Activated CD4-positive, alpha-beta memory T cell treated with anti-CD3 and anti-CD28 coated beads, Interleukin-2, amount 10 ng/mL, durations not matched to agents 7 days and 5 days (primary cell): ENCODE data around the gene MTUS2. TPM values are rescaled to one million over a fixed set of nuclear protein-coding genes. Genes with fewer than 3 reads are reported as not detected.

ENCODE experiments used
- CTCF ChIA-PET: fragments of 350-600 bp; sonication (Branson Sonifier 250); formaldehyde crosslinking; loops from one replicate; lab custom pipeline; 2021; ENCODE audit warnings: antibody characterized with exemption, inconsistent platforms; lab: Charles Lee
- POLR2A ChIA-PET: fragments of 350-600 bp; sonication (Branson Sonifier 250); formaldehyde crosslinking; loops from one replicate; lab custom pipeline; 2021; ENCODE audit warnings: antibody characterized with exemption; lab: Charles Lee
- DNase-seq: peaks from one replicate; pipeline ENCODE4 v3.0.0-alpha.2; 2020
- H3K27ac Mint-ChIP-seq: one replicate; pipeline ENCODE4 v1.8.0; 2021; ENCODE audit warnings: mild to moderate bottlenecking, mixed read lengths
- H3K27me3 Mint-ChIP-seq: one replicate; pipeline ENCODE4 v1.8.0; 2021; ENCODE audit warnings: mixed read lengths
- H3K36me3 Mint-ChIP-seq: one replicate; pipeline ENCODE4 v1.8.0; 2021; ENCODE audit warnings: low read depth, mixed read lengths
- H3K4me1 Mint-ChIP-seq: one replicate; pipeline ENCODE4 v1.8.0; 2021; ENCODE audit warnings: mixed read lengths
- H3K4me3 Mint-ChIP-seq: one replicate; pipeline ENCODE4 v1.8.0; 2021; ENCODE audit warnings: mild to moderate bottlenecking, mixed read lengths
- H3K9me3 Mint-ChIP-seq: one replicate; pipeline ENCODE4 v1.8.0; 2021; ENCODE audit warnings: mixed read lengths
- total RNA-seq, 2 experiments: library from RNA; stranded (reverse); gene quantifications; one replicate each; pipeline ENCODE4 v1.2.3, GENCODE V29; 2021

Gene MTUS2
- total RNA-seq, 2 experiments from 2014 or later: not detected

DNA sequence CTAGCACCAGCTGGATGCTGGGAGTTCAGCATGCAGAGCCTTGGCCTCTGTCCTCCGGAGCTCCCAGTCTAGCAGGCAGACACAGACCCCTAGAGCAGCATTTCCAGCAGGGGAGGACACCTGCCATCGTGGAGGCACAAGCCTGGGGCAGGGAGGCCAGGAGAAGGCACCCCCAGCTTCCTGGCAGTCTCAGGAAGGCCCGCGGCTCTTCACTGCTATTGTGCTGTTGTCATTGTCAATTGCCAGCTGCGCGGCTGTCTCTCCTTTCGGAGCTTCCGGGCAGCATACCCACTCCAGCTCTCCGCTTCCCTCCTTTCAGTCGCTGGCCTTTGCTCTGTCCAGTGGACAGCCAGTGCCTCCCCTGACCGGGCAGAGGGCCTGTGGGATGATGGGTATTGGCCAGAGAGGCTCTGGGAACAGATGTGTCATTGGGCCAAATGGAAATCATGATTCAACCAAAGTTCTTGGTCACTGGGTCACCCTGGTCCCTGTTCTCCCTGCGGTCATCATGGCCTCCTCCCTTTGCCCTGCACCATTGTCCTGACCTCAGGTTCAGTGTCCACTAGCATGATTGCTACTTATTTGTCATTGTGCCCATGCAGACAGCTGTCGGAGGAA lies 682.4 kb downstream of the MTUS2 start:
- H3K27ac Mint-ChIP-seq: no peak overlapping the region

DNA sequence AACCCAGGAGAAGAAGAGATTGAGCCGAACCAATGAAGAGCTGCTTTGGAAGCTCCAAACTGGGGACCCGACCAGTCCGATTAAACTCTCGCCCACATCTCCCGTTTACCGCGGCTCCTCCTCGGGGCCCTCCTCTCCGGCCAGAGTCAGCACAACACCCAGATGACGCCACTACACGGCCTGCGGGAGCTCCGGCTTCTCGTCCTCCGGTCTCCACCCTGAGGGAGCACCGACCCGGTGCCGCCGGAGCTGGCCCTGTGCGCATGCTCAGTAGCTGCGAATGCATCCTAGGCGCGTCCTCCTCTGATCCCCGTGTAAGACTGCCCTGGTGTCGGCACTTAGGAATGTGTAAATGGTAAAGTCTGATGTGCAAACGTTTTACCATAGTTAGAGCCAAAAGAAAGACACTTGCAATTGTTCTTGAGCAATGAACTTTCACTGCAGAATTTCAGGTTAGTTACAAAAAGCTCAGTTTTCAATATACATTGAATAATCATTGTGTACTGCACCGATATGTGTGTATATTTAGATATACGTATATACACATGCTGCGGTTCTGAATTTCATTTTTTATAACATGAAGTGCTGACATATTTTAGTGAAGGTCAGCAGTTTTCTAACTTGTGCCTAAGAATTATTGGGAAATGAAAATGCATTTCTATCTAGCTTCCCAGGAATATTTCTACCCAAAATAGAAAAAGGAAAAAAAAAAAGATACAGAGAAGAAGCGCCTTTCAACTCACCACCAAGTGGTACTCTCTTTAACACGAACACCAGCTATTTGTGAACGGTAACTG lies 683.1 kb downstream of the MTUS2 start:
- POLR2A ChIA-PET: no interaction called here

More for the DNA sequence above, 682.4 kb downstream of the MTUS2 start:
- no peaks in the 10 kb centered on the region for H3K9me3 Mint-ChIP-seq
- CTCF ChIA-PET: interaction anchor here (0.9 to 1.1 kb wide), 3 partner anchors 30 to 433 kb away, joined by 3 read pairs; no protein-coding TSS in a partner anchor
- H3K4me1 Mint-ChIP-seq: no peaks in the 10 kb centered on the region
- POLR2A ChIA-PET: no interaction called here
- no peaks in the 10 kb centered on the region for H3K36me3 Mint-ChIP-seq
- H3K4me3 Mint-ChIP-seq: no peak overlapping the region
- H3K27me3 Mint-ChIP-seq: peaks cover 6% of the 10 kb centered on the region
- DNase-seq: no peak

DNA sequence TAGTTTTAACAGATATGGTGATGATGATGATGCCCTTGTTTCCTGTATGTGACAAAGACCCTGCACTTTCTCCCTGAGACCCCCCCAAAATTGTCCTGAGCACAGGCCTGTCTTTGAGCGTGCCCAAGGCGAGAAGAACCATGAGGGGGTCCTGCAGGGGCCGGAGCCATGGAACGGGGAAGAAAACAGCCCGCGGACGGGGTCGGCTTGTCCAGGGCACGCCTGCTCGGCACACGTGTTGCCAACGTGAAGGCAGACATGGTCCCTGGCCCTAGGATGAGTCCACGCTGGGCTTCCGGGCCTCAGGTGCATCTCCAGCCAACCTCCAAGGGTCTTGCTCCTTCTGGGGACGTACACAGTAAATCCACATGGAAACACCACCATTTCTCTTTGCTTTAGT lies 684.6 kb downstream of the MTUS2 start:
- H3K4me1 Mint-ChIP-seq: peaks cover 6% of the 10 kb centered on the region
- H3K9me3 Mint-ChIP-seq: no peaks in the 10 kb centered on the region
- no peak overlapping the region for H3K4me3 Mint-ChIP-seq
- ChIA-PET POLR2A (no interaction called here), CTCF (interaction anchor here (1.2 kb wide), 1 partner anchor 20 kb away, joined by 3 read pairs; no protein-coding TSS in a partner anchor)
- H3K27me3 Mint-ChIP-seq: peaks cover 3% of the 10 kb centered on the region
- no peak overlapping the region for H3K27ac Mint-ChIP-seq
- no peak for DNase-seq
- H3K36me3 Mint-ChIP-seq: no peaks in the 10 kb centered on the region

More for the DNA sequence above, 683.1 kb downstream of the MTUS2 start:
- CTCF ChIA-PET: interaction anchor here (0.9 to 1.2 kb wide), 3 partner anchors 19 to 432 kb away, joined by 3 read pairs; no protein-coding TSS in a partner anchor
- no peak overlapping the region for H3K4me3 Mint-ChIP-seq
- no peak overlapping the region for H3K27ac Mint-ChIP-seq
- no peaks in the 10 kb centered on the region for H3K36me3 Mint-ChIP-seq
- H3K9me3 Mint-ChIP-seq: no peaks in the 10 kb centered on the region
- H3K4me1 Mint-ChIP-seq: no peaks in the 10 kb centered on the region
- DNase-seq: no peak
- peaks cover 4% of the 10 kb centered on the region for H3K27me3 Mint-ChIP-seq

DNA sequence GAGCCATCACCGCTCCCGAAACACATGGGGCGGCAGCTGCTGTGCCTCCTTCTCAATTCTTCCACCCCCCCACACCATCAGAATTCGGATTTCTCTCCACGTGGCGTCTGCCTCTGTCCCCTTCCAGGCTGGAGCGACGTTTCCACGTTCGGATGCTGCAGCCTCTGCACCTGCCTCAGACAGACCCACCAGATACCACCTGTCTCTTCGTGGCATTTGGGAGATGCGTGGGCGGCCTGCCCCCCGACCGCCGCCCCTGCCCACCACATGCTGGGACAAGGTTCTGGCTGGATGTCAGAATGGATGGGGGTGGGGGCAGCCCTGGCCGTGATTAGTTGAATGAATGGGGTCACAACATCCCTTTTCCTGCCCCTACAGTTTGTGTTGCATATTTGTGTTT lies 685.4 kb downstream of the MTUS2 start:
- Mint-ChIP-seq H3K27ac (no peak overlapping the region), H3K4me1 (peaks cover 8% of the 10 kb centered on the region)
- POLR2A ChIA-PET: no interaction called here

DNA sequence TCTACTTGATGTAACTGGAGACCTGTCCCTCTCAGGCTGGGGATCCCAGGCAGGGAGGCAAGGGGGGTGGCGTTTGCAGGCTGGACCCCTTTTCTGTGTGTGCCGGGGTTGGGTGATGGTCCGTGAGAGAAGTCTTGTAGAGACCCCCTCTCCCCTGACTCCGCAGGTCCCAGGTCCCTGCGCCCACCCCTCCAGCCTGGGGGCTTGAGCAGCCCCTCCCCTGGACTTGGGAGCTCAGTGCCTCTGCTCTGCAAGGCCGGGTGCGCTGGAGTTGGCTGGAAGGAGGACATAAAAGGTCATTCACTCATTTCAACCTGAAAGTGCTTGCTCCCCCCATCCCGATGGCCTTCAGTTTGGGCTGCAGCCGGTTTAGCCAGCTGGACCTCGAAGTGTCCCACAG lies 685.8 kb downstream of the MTUS2 start:
- ChIA-PET CTCF (no interaction called here), POLR2A (no interaction called here)
- no peaks in the 10 kb centered on the region for H3K9me3 Mint-ChIP-seq
- peaks cover 3% of the 10 kb centered on the region for H3K27me3 Mint-ChIP-seq
- no peak overlapping the region for H3K27ac Mint-ChIP-seq
- H3K4me3 Mint-ChIP-seq: no peak overlapping the region
- peaks cover 8% of the 10 kb centered on the region for H3K4me1 Mint-ChIP-seq
- peaks cover under 1% of the 10 kb centered on the region for H3K36me3 Mint-ChIP-seq
- no peak for DNase-seq

More for the DNA sequence above, 685.4 kb downstream of the MTUS2 start:
- DNase-seq: no peak
- H3K9me3 Mint-ChIP-seq: no peaks in the 10 kb centered on the region
- H3K27me3 Mint-ChIP-seq: peaks cover 3% of the 10 kb centered on the region
- H3K4me3 Mint-ChIP-seq: no peak overlapping the region
- H3K36me3 Mint-ChIP-seq: no peaks in the 10 kb centered on the region
- CTCF ChIA-PET: no interaction called here

DNA sequence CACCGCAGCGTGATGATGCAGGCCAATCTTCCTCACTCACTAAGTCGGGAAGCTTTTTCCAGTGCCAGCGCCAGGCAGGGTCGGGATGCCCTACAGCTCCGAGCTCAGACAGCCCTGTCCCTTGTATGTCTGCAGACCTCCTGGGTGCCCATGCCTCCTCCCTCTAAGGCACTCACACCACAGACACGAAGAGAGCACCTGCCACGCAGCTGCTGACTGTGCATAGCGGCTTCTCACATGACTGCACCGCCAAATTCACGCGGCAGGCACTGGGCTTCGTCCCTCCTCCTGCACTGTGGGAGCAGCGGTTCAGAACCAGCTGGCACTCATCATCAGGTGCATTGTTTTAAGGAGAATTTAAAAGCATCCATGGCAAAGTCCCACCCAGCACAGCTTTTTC lies 687.2 kb downstream of the MTUS2 start:
- ChIA-PET POLR2A (interaction anchor here (1.3 kb wide), 1 partner anchor 201 kb away, joined by 4 read pairs; no protein-coding TSS in a partner anchor), CTCF (interaction anchor here (0.7 to 3.7 kb wide), 13 partner anchors 9 to 300 kb away, joined by 3 to 57 read pairs (median 3); no protein-coding TSS in a partner anchor)
- H3K36me3 Mint-ChIP-seq: peaks cover 10% of the 10 kb centered on the region
- DNase-seq: no peak
- H3K4me3 Mint-ChIP-seq: no peak overlapping the region
- H3K27ac Mint-ChIP-seq: no peak overlapping the region
- no peaks in the 10 kb centered on the region for H3K9me3 Mint-ChIP-seq
- peaks cover 8% of the 10 kb centered on the region for H3K4me1 Mint-ChIP-seq
- no peaks in the 10 kb centered on the region for H3K27me3 Mint-ChIP-seq

DNA sequence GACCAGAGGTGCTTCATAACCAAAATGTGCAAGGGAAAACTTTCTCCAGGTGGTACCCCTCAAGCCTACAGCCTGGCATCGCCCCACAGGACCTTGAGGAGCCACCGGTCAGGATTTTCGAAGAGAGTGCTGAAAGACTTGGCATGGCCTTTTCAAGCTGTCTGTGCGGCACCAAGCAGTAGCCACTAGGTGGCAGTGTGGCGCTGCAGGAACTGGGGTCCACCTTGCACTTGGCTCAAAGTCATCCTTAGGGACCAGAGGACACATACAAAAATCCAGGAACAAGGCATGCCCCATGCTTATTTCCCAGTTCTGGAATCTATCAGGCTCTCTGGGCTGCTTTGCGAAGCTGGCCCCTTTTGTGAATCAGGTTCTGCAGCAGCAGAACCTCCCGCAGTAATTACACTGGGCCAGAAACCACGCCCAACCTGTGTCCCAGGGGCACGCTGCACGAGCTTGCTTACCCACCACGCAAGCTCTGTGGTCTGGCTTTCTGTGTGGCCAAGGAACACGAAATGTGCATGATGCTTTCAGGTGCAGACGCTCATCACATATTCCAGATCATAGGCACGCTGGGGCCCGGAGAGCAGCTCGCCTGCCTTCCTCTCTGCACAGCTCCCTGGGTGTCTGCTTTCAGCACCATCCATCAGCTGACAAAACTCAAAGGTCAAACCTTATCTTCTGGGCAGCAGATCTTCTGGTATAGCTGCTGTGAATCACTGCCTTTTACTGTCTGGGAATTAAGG lies 688.2 kb downstream of the MTUS2 start:
- ChIA-PET CTCF (interaction anchor here (0.6 to 3.7 kb wide), 27 partner anchors 9 to 607 kb away, joined by 3 to 57 read pairs (median 4); partner anchors contain the start of gene SLC7A1), POLR2A (interaction anchor here (0.9 to 1.3 kb wide), 2 partner anchors 87 to 200 kb away, joined by 3 to 4 read pairs; partner anchors contain the start of gene SLC7A1)
- Mint-ChIP-seq H3K9me3 (no peaks in the 10 kb centered on the region), H3K27ac (no peak overlapping the region), H3K4me1 (peaks cover 8% of the 10 kb centered on the region), H3K4me3 (no peak overlapping the region), H3K36me3 (peaks cover 12% of the 10 kb centered on the region), H3K27me3 (no peaks in the 10 kb centered on the region)
- peak; percentile 77 for DNase-seq

DNA sequence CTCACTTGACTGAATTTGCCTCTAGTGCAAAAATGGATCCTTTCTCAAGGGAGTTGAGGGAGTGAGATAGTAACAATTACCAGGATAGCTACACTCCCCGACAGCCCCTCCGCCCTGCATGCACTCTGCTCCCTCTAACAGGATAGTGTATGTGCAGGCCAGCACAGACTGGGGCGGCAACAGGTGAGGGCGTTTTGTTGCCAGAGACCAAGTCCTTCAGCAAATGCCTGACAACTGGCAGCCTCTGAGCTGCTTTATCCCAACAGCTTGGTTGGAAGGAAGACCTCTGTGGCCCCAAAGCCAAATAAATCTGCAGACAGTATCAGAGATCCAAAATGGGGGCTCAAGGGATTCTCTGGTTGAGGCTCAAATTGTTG lies 688.7 kb downstream of the MTUS2 start:
- Mint-ChIP-seq H3K4me1 (peaks cover 8% of the 10 kb centered on the region), H3K27ac (no peak overlapping the region), H3K9me3 (no peaks in the 10 kb centered on the region), H3K27me3 (no peaks in the 10 kb centered on the region), H3K36me3 (peaks cover 17% of the 10 kb centered on the region), H3K4me3 (no peak overlapping the region)
- ChIA-PET POLR2A (interaction anchor here (0.9 kb wide), 1 partner anchor 87 kb away, joined by 3 read pairs; the partner anchor contains the start of gene SLC7A1), CTCF (interaction anchor here (0.8 to 3.7 kb wide), 17 partner anchors 9 to 606 kb away, joined by 3 to 57 read pairs (median 5); partner anchors contain the start of gene SLC7A1)
- no peak for DNase-seq

DNA sequence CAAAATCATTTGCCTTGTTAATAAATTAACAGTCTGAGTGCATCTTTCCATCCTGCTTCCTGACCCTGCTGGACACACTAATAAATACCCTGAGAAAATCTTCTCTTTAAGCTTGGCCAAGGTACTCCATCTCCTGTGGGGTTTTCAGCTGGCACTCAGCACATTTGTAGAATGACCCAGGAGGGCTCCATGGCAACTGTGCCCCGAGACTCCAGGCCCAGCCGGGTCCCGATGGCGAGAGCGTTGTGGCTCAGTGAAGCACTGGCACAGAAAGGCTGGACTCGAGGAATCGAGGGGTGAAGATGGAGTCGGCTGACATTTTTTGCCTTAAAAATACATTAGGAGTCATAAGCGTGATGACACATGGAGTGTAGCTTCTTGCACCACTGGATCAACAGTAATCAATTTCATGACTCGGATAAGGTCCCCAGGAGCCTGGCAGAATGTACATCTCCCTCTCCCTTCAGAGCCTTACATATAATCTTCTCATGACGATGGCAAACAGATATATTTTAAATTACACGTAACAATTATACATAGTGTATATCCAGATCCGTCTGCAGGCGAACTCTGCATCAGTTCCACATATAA lies 690.0 kb downstream of the MTUS2 start:
- Mint-ChIP-seq H3K27ac (no peak overlapping the region), H3K4me1 (peaks cover 8% of the 10 kb centered on the region), H3K27me3 (no peaks in the 10 kb centered on the region), H3K36me3 (peaks cover 21% of the 10 kb centered on the region), H3K4me3 (no peak overlapping the region), H3K9me3 (no peaks in the 10 kb centered on the region)
- CTCF ChIA-PET: interaction anchor here (0.9 to 3.7 kb wide), 5 partner anchors 197 to 605 kb away, joined by 3 to 57 read pairs (median 4); no protein-coding TSS in a partner anchor
- POLR2A ChIA-PET: no interaction called here
- no peak for DNase-seq

DNA sequence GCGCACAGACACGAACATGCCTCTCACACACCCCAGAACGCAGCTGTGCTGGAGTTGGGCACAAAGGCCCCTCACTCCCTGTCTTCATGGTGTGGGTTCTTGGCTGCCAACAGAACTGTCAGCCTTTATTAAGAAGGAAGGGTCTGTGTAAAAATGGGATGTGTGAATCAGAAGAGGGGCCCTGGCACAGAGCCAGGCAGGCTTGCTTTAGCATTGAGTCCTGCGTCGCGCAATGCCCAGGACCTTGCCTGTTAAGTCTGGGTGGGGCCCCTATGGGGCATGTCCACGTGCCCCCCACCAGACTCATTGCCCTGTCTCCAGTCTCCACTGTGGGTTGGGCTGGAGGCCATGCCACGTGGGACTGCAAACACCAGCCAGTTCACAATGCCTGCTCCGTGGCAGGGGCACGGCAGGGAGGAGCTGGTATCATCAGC lies 690.5 kb downstream of the MTUS2 start:
- peaks cover 22% of the 10 kb centered on the region for H3K36me3 Mint-ChIP-seq
- H3K4me3 Mint-ChIP-seq: no peak overlapping the region
- CTCF ChIA-PET: interaction anchor here (1.1 kb wide), 1 partner anchor 203 kb away, joined by 3 read pairs; no protein-coding TSS in a partner anchor
- H3K9me3 Mint-ChIP-seq: no peaks in the 10 kb centered on the region
- H3K27ac Mint-ChIP-seq: no peak overlapping the region
- peaks cover 8% of the 10 kb centered on the region for H3K4me1 Mint-ChIP-seq
- POLR2A ChIA-PET: no interaction called here
- DNase-seq: no peak
- H3K27me3 Mint-ChIP-seq: no peaks in the 10 kb centered on the region

DNA sequence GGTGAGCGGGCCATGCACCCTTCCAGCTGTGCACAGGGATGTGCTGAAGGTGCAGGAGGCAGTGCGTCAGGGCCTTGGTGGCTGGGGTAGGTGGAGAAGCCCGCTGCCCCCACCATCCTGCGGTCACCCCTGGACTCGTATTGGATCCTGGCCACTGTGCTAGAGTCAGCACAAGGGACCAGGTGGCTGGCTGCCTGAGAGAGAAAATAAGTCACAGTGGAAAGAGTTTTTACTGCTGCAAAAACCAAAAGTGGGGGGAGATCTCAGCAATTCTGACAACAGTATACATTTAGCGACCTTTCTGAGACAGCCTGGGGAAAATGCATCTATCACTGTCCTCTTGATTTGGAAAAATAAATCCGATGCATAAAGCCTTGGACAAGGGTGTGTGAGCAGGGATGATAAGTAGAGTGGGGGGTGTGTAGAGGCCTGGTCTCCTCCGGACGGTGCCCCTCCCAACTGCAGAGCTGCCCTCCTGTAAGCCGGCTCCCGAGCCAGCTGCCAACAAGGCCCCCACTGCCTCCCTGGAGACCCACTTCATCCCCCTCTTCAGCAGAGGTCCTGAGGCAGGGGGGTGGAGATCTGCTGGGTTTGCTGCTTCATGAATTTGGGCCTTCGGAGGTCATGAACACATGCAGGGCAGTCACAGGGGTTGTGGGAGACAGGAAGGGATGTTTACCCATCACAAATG lies 691.1 kb downstream of the MTUS2 start:
- POLR2A ChIA-PET: no interaction called here
- CTCF ChIA-PET: interaction anchor here (1.1 kb wide), 1 partner anchor 202 kb away, joined by 3 read pairs; no protein-coding TSS in a partner anchor
- Mint-ChIP-seq H3K9me3 (no peaks in the 10 kb centered on the region), H3K4me1 (peaks cover 8% of the 10 kb centered on the region), H3K4me3 (no peak overlapping the region), H3K27ac (no peak overlapping the region), H3K36me3 (peaks cover 26% of the 10 kb centered on the region), H3K27me3 (no peaks in the 10 kb centered on the region)
- no peak for DNase-seq
